ENCODE data around the gene ZNF487. TPM values are rescaled to one million over a fixed set of nuclear protein-coding genes. Genes with fewer than 3 reads are reported as not detected.
A peak's percentile ranks its signal among the peaks of the same experiment; 100 is the strongest.

The ZNF487 gene
- polyA plus RNA-seq, 1 donor from 2014 or later = 6.1 TPM

DNA sequence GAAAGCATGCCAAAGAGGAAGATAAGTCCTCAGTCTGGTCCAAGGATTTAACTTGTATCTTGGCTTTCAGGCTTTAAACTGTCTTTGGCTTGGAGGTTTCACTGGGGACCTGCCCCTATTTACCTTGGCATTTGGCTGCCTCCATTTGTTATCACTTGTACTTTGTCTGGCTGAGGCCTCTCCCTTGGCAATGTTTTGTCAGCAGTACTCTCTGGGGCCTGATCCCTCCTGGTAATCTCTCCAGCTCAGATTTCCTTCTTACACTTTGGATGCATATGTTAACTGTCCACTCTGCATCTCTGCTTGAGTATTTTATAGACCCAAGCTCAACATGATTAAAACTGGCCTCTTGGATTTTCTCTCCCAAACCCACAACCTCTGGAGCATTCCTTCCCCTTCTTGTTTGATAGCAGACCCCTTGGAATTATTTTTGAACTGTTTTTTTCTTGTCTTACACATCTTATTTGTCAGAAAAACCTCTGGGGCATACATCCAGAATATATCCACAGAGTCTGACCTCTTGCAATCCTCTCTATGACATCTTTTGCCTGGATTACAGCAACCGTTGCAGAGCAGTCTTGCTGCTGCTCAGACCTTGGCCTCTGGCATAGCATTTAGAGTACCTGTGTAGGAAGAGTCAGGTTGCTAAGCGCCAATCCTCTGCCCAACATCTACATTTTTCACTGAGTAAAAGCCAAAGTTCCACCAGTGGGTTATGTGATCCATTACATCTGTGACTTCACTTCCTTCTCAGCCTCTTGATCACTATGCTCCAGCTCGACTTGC, 35.2 kb downstream of the ZNF487 start:
- Mint-ChIP-seq H3K27me3 (no peaks in the 10 kb centered on the region), H3K36me3 (peaks cover 17% of the 10 kb centered on the region), H3K4me1 (peaks cover 0 to 4% (median 0%) of the 10 kb centered on the region in 3 donors), H3K4me3 (no peak overlapping the region), H3K9me3 (peaks cover 3 to 4% (median 4%) of the 10 kb centered on the region in 3 donors), H3K27ac (no peak overlapping the region)

DNA sequence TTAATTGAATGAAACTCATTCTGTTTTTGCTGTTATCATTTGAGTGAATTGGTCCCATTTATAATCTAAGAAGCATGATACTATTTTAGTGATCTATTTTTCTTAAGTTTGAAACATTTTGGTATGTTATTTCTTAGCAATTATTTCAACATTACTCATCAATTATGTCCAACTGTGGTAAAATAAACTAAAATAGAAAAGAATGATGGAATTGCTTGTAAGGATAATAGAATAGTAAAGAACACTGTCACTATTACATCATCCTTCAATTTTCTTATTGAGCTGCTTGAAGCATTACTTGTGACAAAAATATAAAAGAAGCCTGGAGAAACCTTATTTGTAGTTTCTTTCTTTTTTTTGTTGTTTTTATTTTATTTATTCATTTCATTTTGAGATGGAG, 42.4 kb downstream of the ZNF487 start:
- H3K27ac Mint-ChIP-seq = no peak overlapping the region
- H3K4me1 Mint-ChIP-seq = peaks cover 0 to 2% (median 0%) of the 10 kb centered on the region in 3 donors
- peaks cover 3 to 17% (median 15%) of the 10 kb centered on the region in 3 donors for H3K9me3 Mint-ChIP-seq
- peaks cover 19% of the 10 kb centered on the region for H3K36me3 Mint-ChIP-seq
- no peaks in the 10 kb centered on the region for H3K27me3 Mint-ChIP-seq
- no peak overlapping the region for H3K4me3 Mint-ChIP-seq

DNA sequence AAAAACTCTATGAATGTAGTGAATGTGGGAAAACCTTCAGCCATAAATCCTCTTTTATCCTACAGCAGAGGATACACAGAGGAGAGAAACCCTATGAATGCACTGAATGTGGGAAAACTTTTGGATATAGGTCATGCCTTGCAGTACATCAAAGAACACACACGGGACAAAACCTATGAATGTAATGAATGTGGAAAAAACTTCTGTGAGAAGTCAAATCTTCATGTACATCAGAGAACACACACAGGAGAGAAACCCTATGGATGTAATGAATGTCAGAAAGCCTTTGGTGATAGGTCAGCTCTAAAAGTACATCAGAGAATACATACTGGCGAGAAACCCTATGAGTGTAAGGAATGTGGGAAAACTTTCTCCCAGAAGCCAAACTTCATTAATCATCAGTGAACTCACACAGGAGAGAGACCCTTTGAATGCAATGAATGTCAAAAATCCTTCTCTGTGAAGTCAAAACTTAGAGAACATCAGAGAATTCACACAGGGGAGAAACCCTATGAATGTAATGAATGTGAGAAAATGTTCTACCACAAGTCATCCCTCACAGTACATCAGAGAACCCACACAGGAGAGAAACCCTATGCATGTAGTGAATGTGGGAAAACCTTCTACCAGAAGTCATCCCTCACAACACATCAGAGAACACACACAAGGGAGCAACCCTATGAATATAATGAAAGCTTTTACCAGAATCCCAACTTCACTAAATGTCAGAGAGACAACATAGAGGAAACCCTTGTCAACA, 45.6 kb downstream of the ZNF487 start:
- Mint-ChIP-seq H3K27me3 (no peaks in the 10 kb centered on the region), H3K27ac (peak overlapping the region in 1 of 3 donors; percentile 59), H3K4me1 (no peaks in the 10 kb centered on the region), H3K4me3 (peak overlapping the region in 1 of 4 donors; percentile 60), H3K36me3 (peaks cover 12% of the 10 kb centered on the region), H3K9me3 (peaks cover 8 to 22% (median 17%) of the 10 kb centered on the region in 3 donors)

DNA sequence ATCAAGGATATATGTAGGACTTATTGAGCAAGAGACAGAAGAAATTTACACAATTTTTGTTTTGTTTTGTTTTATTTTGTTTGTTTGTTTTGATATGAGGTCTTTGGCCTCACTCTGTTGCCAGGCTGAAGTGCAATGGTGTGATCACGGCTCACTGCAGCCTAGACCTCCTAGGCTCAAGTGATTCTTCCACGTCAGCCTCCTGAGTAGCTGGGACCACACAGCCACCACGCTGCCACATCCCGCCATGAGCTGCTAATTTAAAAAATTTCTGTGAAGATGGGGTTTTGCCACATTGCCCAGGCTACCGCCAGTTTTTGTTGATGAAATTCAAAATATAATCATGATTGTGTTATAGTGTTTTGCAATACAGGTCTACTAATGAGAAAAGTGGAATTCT, 54.9 kb downstream of the ZNF487 start:
- no peak overlapping the region for H3K4me3 Mint-ChIP-seq
- H3K27me3 Mint-ChIP-seq = no peaks in the 10 kb centered on the region
- H3K4me1 Mint-ChIP-seq = no peaks in the 10 kb centered on the region
- peaks cover 0 to 9% (median 4%) of the 10 kb centered on the region in 3 donors for H3K9me3 Mint-ChIP-seq
- H3K27ac Mint-ChIP-seq = no peak overlapping the region
- peaks cover 3% of the 10 kb centered on the region for H3K36me3 Mint-ChIP-seq

DNA sequence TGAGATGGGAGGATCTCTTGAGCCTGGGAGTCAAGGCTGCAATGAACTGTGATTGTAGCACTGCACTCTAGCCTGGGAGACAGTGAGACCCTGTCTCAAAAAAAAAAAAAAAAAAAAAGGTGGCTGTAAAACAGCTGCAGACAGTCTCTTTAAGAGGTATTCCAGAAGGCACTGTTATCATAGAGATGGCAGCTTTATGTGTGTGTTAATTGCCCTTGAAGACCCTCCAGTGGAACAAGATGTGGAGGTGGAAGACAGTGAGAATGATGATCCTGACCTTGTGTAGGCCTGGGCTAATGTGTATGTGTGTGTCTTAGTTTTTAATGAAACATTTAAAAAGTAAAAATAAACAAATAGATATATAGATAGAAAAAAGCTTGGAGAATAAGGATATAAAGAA, 66.0 kb downstream of the ZNF487 start:
- Mint-ChIP-seq H3K4me1 (no peaks in the 10 kb centered on the region), H3K9me3 (peaks cover 0 to 1% (median 0%) of the 10 kb centered on the region in 3 donors), H3K4me3 (no peak overlapping the region), H3K36me3 (no peaks in the 10 kb centered on the region), H3K27me3 (no peaks in the 10 kb centered on the region), H3K27ac (no peak overlapping the region)

DNA sequence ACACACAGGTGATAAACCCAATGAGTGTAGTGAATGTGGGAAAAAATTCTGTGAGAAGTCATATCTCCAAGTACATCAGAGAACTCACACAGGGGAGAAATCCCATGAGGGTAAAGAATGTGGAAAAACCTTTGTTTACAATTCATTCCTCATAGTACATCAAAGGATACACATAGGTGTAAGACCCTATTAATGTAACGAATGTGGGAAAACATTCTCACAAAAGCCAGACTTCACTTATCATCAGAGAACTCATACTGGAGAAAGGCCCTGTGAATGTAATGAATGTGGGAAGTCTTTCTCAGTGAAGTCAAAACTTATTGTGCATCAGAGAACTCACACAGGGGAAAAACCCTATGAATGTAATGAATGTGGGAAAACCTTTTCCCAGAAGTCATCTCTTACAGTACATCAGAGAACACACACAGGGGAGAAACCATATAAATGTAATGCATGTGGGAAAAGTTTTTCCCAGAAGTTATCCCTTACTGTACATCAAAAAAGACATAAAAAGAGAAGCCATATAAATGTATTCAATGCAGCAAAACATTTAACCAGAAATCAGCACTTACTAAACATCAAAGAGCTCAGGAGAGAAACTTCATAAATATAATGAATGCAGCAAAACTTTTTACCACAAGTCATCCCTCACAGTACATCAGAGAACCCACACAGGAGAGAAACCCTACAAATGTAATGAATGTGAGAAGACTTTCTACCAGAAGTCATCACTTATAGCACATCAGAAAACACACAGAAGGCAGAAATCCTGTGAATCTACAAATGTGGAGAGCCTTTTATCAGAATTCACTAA, 87.7 kb downstream of the ZNF487 start:
- Mint-ChIP-seq H3K36me3 (peaks cover 9% of the 10 kb centered on the region), H3K27me3 (no peaks in the 10 kb centered on the region), H3K9me3 (peaks cover 9 to 56% (median 56%) of the 10 kb centered on the region in 3 donors), H3K4me3 (no peak overlapping the region), H3K27ac (no peak overlapping the region), H3K4me1 (no peaks in the 10 kb centered on the region)

Other genes with a start within 250 kb of the ZNF487 start
- gene RASGEF1A, start 170.0 kb upstream of the ZNF487 start, polyA plus RNA-seq = 0.86 TPM
- gene FXYD4, start 65.5 kb upstream of the ZNF487 start, polyA plus RNA-seq = not detected
- gene HNRNPF, start 27.9 kb upstream of the ZNF487 start, polyA plus RNA-seq = 242 TPM
- gene ZNF239, start 137.5 kb downstream of the ZNF487 start, polyA plus RNA-seq = 1.5 TPM
- gene ZNF485, start 169.3 kb downstream of the ZNF487 start, polyA plus RNA-seq = 4.2 TPM
- gene ZNF32, start 211.8 kb downstream of the ZNF487 start, polyA plus RNA-seq = 62.2 TPM

Data from IgD-negative memory B cell (primary cell).